Activated CD8-positive, alpha-beta memory T cell treated with anti-CD3 and anti-CD28 coated beads, Interleukin-2, amount 50 U/mL, for 1 hour (primary cell): Measurements from ENCODE around the gene POC1B.
A peak's percentile ranks its signal among the peaks of the same experiment; 100 is the strongest.

Experiments used
- DNase-seq: peaks from one replicate; pipeline ENCODE4 v3.0.0-alpha.2; 2020; ENCODE audit errors: extremely low read depth

Gene POC1B

GRCh38 chr12:89539426-89540223 lies 13.8 kb upstream of the POC1B start:
- no peak for DNase-seq

DNA sequence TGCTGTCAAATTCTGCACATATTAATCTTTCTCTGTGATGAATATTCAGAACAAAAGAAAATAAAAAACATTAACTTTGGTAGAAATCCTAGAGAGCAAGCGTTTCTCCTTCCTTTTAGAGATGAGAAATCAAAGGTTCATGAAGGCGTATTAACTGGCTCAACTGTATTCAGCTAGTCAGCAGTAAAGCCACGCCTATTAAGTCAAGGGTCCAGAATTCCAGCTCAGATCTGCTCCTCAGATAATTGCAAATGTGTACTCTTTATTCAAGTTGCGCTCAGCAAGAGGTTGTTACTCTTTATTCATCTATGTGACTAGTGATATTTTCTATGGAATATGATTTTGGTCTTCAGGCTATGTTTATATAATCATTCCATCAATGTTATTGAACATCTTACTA lies 13.1 kb upstream of the POC1B start:
- DNase-seq, result no peak

- DNase-seq, result no peak
Observed at GRCh38 chr12:89537389-89537788, 11.5 kb upstream of the POC1B start.

GRCh38 chr12:89529738-89530137 lies 3.9 kb upstream of the POC1B start:
- no peak for DNase-seq

DNA sequence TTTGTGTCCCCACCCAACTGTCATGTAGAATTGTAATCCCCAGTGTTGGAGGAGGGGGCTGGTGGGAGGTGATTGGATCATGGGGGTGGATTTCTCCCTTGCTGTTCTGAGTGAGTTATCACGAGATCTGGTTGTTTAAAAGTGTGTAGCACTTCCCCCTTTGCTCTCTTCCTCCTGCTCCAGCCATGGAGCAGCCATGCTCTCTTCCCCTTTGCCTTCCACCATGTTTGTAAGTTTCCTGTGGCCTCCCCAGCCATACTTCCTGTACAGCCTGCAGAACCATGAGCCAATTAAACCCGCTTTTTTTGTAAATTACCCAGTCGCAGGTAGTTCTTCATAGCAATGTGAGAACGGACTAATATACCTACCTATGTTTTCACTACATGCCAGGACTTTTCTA lies 2.6 kb upstream of the POC1B start:
- DNase-seq, result no peak

DNA sequence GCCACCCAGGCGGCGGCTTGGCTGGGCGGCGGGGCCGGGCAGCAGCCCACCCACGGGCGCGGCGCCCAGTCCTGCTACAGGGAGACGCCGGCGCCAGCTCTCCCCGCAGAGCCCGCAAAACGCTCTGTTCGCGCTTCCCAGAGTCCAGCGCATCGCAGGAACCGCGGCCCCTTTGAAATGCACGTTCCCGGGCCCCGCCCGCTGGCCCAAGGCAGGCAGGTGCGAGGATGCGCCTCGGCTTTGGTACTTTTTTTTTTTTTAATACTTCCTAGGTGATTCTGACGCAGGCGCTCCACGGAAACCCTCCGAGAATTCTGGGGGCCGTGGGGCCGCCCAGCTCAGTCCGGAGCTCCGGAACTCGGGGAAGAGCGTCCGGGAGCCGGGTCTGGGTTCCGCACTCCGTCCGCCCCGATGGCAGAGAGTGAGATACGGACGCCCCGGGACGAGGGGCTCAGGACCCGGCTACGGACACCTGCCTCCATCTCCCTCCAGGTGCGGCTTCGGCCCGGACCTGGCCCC lies 483 bp downstream of the POC1B start:
- no peak for DNase-seq

- peak; percentile 36 for DNase-seq
Observed at GRCh38 chr12:89524541-89525304, 1.1 kb downstream of the POC1B start, which contains the start of gene GALNT4. Gene GALNT4, minus strand, starts transcription at chr12:89524796. Its CDS starts 247 bp downstream, at chr12:89524549.

DNA sequence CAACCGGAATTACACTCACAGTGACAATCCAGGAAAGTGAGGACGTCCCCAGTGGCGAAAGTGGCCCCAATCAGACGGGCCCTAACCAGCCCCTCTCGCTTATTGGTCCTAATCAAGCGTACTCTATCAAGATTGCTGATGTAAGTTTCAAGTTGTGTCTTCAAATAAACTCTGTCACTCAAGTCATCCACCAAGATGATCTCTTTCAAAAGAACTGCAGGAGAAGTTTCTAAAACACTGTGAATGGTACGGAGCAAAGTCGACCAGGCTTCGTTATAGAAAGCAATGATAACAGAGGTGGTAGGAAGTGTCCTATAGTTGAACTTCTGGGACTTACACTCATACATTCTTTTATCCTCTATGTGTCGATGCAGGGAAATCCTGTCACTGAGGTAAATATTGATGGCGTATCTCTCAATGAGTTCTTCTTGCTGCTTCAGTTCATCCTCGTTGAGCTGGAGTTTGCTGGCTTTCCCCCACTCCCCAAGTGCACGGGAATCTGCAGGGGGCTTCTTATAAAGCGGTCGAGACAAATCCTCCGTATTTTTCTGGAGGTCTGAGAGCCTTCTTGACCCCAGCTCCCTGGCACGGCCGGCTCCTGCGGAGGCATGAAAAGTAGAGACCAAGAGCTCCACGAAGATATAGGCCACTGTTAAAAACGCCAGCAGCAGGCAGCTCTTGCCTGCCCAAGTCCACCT lies 1.9 kb downstream of the POC1B start:
- no peak for DNase-seq

DNA sequence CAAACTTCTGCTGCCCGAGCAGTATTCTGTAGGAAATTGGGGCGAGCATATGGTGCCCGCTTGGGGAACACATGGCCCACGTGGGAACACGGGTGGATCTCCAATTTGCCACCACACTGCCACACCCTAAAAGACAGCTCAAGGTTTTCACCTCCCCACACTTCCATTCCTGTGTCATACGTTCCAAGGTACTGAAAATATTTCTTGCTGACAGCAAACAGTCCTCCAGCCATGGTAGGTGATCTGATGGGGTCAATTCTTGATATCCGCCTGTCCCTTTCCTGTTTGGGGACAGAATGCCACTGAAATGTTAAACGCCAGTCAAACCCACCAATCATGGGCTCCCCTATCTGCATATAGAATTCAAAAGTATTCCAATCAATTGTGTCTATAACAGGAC lies 2.5 kb downstream of the POC1B start:
- no peak for DNase-seq

DNA sequence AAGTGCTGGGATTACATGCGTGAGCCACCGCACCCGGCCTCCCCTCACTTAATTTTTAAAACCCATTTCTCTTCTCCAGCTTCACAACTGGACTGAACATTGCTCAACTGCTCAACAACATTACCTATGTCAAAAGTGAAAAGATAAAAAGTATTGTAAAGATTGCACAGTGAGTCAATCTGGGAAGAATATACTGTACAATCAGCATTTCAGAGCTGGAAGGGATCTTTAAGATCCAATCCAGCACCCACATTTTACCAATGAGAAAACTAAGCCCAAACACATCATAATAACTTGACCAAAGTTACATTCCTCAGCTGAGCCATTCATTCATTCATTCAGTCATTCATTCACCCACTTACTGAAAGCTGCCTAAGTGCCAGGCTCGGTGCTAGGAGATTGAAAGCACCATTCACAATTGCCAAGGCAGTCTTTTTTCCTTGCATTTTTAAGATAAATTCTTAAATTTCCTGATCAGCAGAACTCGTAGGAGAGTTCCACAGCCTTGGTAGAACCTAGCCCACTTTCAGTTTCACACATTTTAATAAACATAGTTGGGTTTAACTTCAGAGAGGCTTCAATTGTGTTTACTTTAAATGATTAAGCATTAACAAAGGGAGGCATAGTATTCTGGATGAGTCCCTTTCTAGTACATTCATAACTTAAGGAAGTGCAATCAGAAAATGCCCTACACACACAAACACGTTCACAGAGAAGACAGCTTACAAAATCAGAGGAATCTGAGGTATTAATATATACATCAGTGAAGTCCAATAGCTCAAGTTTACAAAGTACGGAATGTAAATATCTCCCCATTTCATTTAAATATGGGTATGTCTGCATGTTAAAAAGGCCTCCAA lies 4.3 kb downstream of the POC1B start:
- no peak for DNase-seq

GRCh38 chr12:89517720-89518119 lies 8.1 kb downstream of the POC1B start:
- no peak for DNase-seq

GRCh38 chr12:89516633-89517032 lies 9.2 kb downstream of the POC1B start:
- DNase-seq, result no peak

- DNase-seq, result no peak
Observed at GRCh38 chr12:89514751-89515150, 11.1 kb downstream of the POC1B start.

- no peak for DNase-seq
Observed at GRCh38 chr12:89513544-89513943, 12.3 kb downstream of the POC1B start.

DNA sequence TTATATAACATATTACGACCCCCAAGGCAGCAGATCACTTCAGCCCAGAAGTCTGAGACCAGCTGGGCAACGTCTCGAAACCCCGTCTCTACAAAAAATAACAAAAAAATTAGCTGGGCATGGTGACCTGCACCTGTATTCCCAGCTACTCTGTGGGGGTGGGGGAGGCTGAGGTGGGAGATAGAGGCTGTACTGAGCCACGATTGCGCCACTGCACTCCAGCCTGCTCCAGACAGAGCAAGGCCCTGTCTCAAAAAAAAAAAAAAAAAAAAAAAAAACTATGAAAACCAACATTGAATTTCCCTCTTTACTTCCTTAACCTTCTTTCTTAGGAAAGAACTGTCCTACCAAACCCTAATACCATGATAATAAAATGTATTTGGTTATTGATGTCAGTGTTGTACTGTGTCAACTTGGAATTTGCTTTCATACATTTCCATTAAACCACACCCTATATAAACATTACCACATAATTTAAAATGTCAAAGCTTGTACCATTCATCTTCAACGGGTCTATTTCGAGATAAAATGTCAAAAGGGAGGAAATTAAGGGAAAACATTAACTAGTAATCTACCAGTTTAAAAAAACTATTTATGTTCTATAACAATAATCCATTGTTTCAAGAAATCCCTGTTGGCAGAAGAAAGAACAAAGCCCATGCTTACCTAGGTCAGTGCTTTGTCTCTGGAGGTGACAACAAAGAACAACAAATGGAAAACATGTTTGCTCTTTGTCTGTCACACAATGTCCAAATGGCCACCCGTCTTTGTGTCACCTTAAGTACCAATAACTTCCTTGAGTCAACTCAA lies 18.6 kb downstream of the POC1B start:
- DNase-seq, result no peak

DNA sequence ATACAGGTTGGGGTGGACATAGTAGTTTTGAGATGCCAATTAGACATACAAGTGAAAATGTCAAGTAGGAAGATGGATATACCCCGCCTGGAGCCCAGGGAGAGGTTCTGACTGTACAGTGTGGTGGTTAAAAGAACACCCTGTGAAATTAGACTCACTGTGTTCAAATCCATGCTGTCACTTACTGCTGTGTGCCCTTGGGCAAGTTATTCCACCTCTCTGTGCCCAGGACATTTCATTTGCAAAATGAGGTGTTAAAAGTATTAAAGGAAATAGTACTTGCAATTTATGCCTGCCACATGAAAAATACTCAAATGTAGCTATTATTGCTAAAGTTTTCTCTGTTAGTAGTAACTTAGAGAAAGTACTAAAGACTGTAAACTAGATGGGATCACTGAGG lies 19.8 kb downstream of the POC1B start:
- DNase-seq, result no peak

DNA sequence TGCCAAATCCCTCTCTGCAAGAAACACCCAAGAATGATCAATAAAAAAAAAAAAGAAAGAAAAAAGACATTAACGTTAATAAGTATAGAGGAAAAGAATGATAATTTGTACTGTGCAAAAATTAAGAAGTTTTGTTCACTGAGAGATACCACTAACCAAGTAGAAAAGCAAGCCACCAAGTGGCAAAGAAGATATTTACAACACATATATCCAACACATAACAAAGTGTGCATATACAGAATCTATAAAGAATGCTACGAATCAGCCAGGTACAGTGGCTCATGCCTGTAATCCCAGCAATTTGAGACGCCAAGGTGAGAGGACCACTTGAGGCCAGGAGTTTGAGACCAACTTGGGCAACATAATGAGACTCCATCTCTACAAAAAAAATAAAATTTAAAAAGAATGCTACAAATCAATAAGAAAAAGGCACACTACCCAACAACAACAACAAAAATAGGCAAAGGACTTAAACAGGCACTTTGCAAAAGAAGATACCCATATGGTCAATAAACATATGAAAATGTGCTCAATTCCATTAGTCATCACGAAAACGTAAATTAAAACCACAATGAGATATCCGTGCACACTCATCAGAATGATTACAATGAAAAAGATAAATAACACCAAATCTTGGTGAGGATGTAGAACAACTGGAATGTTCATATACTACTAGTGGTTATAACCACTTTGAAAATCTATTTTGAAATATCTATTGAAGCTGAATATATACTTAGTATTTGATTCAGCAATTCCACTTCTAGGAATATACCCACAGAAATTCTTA lies 21.1 kb downstream of the POC1B start:
- no peak for DNase-seq

DNA sequence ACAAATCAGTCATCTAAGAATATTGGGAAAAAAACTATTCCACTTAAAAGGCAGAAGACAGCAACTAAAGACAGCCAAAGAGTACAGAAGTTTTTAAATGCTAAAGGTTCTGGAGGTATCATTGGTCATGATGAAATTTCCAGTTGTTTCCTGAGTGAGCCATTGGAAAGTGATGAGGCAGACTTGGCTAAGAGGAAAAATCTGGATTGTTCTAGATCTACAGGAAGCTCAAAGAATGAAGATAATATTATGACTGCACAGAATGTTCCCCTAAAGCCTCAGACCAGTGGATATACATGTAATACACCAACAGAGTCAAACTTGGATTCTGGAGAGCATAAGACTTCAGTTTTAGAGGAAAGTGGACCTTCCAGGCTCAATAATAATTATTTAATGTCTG lies 24.1 kb downstream of the POC1B start:
- DNase-seq, result no peak

- no peak for DNase-seq
Observed at GRCh38 chr12:89499857-89500256, 26.0 kb downstream of the POC1B start.

DNA sequence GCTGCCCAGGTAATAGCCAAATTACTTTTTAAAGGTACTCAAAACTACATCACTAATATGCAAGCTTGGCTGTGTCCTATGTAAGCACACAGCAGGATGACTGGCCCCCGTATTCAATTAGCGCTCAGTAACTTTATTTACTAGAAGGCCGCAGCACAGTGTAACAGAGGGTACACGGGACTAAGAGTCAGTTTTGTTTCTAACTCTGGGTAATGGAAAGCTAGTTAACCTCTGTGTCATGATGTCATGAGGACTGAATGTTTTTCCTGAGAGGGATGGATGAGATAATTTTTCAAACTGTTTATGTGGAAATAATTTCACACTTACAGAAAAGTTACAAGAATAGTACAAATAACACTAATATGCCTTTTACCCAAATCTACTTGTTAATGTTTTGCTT lies 28.4 kb downstream of the POC1B start:
- DNase-seq, result no peak
